PC-9 (cell line): ENCODE results near the gene TMCC1.

Experiments
- CTCF ChIP-seq: fragments of 200-600 bp; sonication (generic); conservative IDR thresholded peaks from 2 replicates; pipeline ENCODE4 v1.6.1; 2017; ENCODE audit warnings: mixed run types, antibody characterized with exemption, mild to moderate bottlenecking, moderate library complexity
- EZH2 ChIP-seq: fragments of 200-600 bp; sonication (generic); IDR thresholded peaks from 2 replicates; pipeline ENCODE4 v1.8.0; 2017; ENCODE audit warnings: antibody characterized with exemption, low read depth

- TF ChIP-seq CTCF (no peak), EZH2 (no peak)
Observed at GRCh38 chr3:129773691-129774663, 119.5 kb downstream of the TMCC1 start.
